SU-DHL-6 (cell line): ENCODE data around the gene HMX2.

Experiments
- H2AFZ ChIP-seq: fragments of 200-600 bp; sonication (generic); 2 replicates; pipeline ENCODE4 v1.6.1; 2014; ENCODE audit warnings: low read depth, mild to moderate bottlenecking, moderate library complexity, mixed read lengths, antibody characterized with exemption, low read length; ENCODE audit not compliant: severe bottlenecking
- H3F3A ChIP-seq: fragments of 200-600 bp; shearing (Covaris generic); 2 replicates; pipeline ENCODE4 v1.6.0; 2016; ENCODE audit warnings: antibody characterized with exemption, mild to moderate bottlenecking; ENCODE audit not compliant: insufficient read depth
- H3K27ac ChIP-seq: fragments of 200-600 bp; sonication (generic); 2 replicates; pipeline ENCODE4 v1.5.1; 2016; ENCODE audit warnings: low read depth, mild to moderate bottlenecking, low read length, moderate library complexity, mixed read lengths
- H3K27me3 ChIP-seq: fragments of 200-600 bp; sonication (generic), shearing (Covaris generic); 2 replicates; pipeline ENCODE4 v1.6.0; 2014; ENCODE audit warnings: mild to moderate bottlenecking, low read length
- H3K36me3 ChIP-seq: fragments of 200-600 bp; sonication (generic); 2 replicates; pipeline ENCODE4 v1.6.1; 2014; ENCODE audit warnings: mild to moderate bottlenecking, low read length, mixed read lengths
- H3K4me2 ChIP-seq: fragments of 300-600, 200-600 bp; shearing (Covaris generic), sonication (generic); 2 replicates; pipeline ENCODE4 v1.6.0; 2014; ENCODE audit warnings: low read length, low read depth, mild to moderate bottlenecking; ENCODE audit not compliant: poor library complexity, severe bottlenecking
- H3K4me3 ChIP-seq: fragments of 200-600 bp; sonication (generic); 2 replicates; pipeline ENCODE4 v1.5.1; 2014; ENCODE audit warnings: antibody characterized with exemption, low read length, mild to moderate bottlenecking, mixed read lengths; ENCODE audit not compliant: insufficient read depth, poor library complexity, severe bottlenecking
- H3K79me2 ChIP-seq: fragments of 200-600 bp; sonication (generic); 2 replicates; pipeline ENCODE4 v1.6.1; 2014; ENCODE audit warnings: mild to moderate bottlenecking, low read length, moderate library complexity; ENCODE audit not compliant: insufficient read depth
- H3K9ac ChIP-seq: fragments of 200-600 bp; sonication (generic); 2 replicates; pipeline ENCODE4 v1.7.0; 2014; ENCODE audit warnings: mild to moderate bottlenecking, low read length
- H3K9me2 ChIP-seq: fragments of 200-600 bp; sonication (generic); replicated peaks from 2 replicates; pipeline ENCODE4 v1.6.1; 2014; ENCODE audit warnings: low read length; ENCODE audit not compliant: insufficient read depth
- H3K9me3 ChIP-seq: fragments of 200-600 bp; sonication (generic); 2 replicates; pipeline ENCODE4 v1.6.1; 2014; ENCODE audit warnings: low read length, mixed read lengths; ENCODE audit not compliant: insufficient read depth
- H4K20me1 ChIP-seq: fragments of 200-600 bp; sonication (generic); 2 replicates; pipeline ENCODE4 v1.6.1; 2014; ENCODE audit warnings: low read depth, mild to moderate bottlenecking, antibody characterized with exemption, low read length, moderate library complexity, mixed read lengths
- CTCF ChIP-seq: fragments of 200-600 bp; sonication (generic); IDR thresholded peaks from one replicate; pipeline ENCODE4 v1.5.1; 2017; ENCODE audit warnings: antibody characterized with exemption, mild to moderate bottlenecking, low read length, moderate library complexity; ENCODE audit not compliant: insufficient read depth, poor library complexity, severe bottlenecking
- EZH2phosphoT487 ChIP-seq: fragments of 200-600 bp; sonication (generic), shearing (Covaris generic); conservative IDR thresholded peaks from 2 replicates; pipeline ENCODE4 v1.6.1; 2018; ENCODE audit warnings: mild to moderate bottlenecking, antibody characterized with exemption, low read length, moderate library complexity, mixed read lengths

Gene HMX2

GRCh38 chr10:123147635-123148413, at the start of gene HMX2:
TSS of gene HMX2 (plus strand) at chr10:123148136. CDS start at chr10:123148379, 243 bp downstream.
- H3K4me3 ChIP-seq = no peak within 1 kb of the TSS
- H3F3A ChIP-seq = no peaks in the 10 kb centered on the region
- no peaks in the 10 kb centered on the region for H3K79me2 ChIP-seq
- H2AFZ ChIP-seq = no peak within 1 kb of the TSS
- H3K27ac ChIP-seq = no peak within 1 kb of the TSS
- no peaks in the 10 kb centered on the region for H3K9me3 ChIP-seq
- no peak within 1 kb of the TSS for H3K9ac ChIP-seq
- H4K20me1 ChIP-seq = no peaks in the 10 kb centered on the region
- no peaks in the 10 kb centered on the region for H3K27me3 ChIP-seq
- H3K9me2 ChIP-seq = no peaks in the 10 kb centered on the region
- no peaks in the 10 kb centered on the region; the same call in 1 of the 2 replicates for H3K36me3 ChIP-seq
- H3K4me2 ChIP-seq = no peak within 1 kb of the TSS
- TF ChIP-seq CTCF (no peak), EZH2phosphoT487 (no peak)

- Histone ChIP-seq H3F3A (no peaks in the 10 kb centered on the region), H3K9me2 (no peaks in the 10 kb centered on the region), H3K79me2 (no peaks in the 10 kb centered on the region), H4K20me1 (no peaks in the 10 kb centered on the region), H3K27me3 (no peaks in the 10 kb centered on the region), H3K36me3 (no peaks in the 10 kb centered on the region), H3K9me3 (no peaks in the 10 kb centered on the region), H3K4me3 (no peak overlapping the region), H3K9ac (no peak overlapping the region), H2AFZ (no peak overlapping the region), H3K27ac (no peak overlapping the region), H3K4me2 (no peak overlapping the region)
- TF ChIP-seq EZH2phosphoT487 (no peak), CTCF (no peak)
Observed at GRCh38 chr10:123100030-123100762, 47.7 kb upstream of the HMX2 start.

- H3K79me2 ChIP-seq = no peaks in the 10 kb centered on the region
- H4K20me1 ChIP-seq = no peaks in the 10 kb centered on the region
- no peak overlapping the region for H3K9ac ChIP-seq
- no peaks in the 10 kb centered on the region for H3K36me3 ChIP-seq
- H3K9me2 ChIP-seq = no peaks in the 10 kb centered on the region
- H3K4me3 ChIP-seq = no peak overlapping the region
- H3K4me2 ChIP-seq = no peak overlapping the region
- no peak overlapping the region for H2AFZ ChIP-seq
- no peaks in the 10 kb centered on the region for H3K9me3 ChIP-seq
- H3F3A ChIP-seq = no peaks in the 10 kb centered on the region
- H3K27me3 ChIP-seq = no peaks in the 10 kb centered on the region
- TF ChIP-seq CTCF = no peak
- no peak for TF ChIP-seq EZH2phosphoT487
- no peak overlapping the region for H3K27ac ChIP-seq
Observed at GRCh38 chr10:123101872-123102271, 46.1 kb upstream of the HMX2 start.
